Suprapubic skin (tissue), 4 donors: ENCODE results near the gene PIANP.
"Not testable (repeated sequence)": the region's sequence is repeated elsewhere in the genome, so short reads cannot be mapped to it uniquely, and the experiment has no call there.

Experiments used
- POLR2A ChIP-seq, 2 donors: fragments of 450-650 bp; IDR thresholded peaks; one replicate each; pipeline ENCODE4 v1.6.1; 2017; ENCODE audit warnings: antibody characterized with exemption in 2 of 2, mild to moderate bottlenecking in 2 of 2, moderate library complexity in 2 of 2
- POLR2AphosphoS5 ChIP-seq, 3 donors: sonication (generic); formaldehyde crosslinking; IDR thresholded peaks; one replicate each; pipeline ENCODE4 v1.6.1; 2017; ENCODE audit warnings: antibody characterized with exemption in 3 of 3
- TF ChIP-seq, protein P1 (sequence below), 2 donors: fragments of 200-600 bp in 1 of 2; fragments of 450-650 bp in 1 of 2; sonication (generic) in 1 of 2; IDR thresholded peaks; one replicate each; pipeline ENCODE4 v1.5.1; 2016 to 2019; ENCODE audit warnings: antibody characterized with exemption in 2 of 2, mild to moderate bottlenecking in 1 of 2, moderate library complexity in 1 of 2

- not testable (repeated sequence) for TF ChIP-seq POLR2A, POLR2AphosphoS5 (IDR thresholded peaks at IDR 0.05)
- TF ChIP-seq, protein P1, sequence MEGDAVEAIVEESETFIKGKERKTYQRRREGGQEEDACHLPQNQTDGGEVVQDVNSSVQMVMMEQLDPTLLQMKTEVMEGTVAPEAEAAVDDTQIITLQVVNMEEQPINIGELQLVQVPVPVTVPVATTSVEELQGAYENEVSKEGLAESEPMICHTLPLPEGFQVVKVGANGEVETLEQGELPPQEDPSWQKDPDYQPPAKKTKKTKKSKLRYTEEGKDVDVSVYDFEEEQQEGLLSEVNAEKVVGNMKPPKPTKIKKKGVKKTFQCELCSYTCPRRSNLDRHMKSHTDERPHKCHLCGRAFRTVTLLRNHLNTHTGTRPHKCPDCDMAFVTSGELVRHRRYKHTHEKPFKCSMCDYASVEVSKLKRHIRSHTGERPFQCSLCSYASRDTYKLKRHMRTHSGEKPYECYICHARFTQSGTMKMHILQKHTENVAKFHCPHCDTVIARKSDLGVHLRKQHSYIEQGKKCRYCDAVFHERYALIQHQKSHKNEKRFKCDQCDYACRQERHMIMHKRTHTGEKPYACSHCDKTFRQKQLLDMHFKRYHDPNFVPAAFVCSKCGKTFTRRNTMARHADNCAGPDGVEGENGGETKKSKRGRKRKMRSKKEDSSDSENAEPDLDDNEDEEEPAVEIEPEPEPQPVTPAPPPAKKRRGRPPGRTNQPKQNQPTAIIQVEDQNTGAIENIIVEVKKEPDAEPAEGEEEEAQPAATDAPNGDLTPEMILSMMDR (IDR thresholded peaks at IDR 0.05) = not testable (repeated sequence)
Observed at GRCh38 chr12:6716031-6716873, 15.6 kb upstream of the PIANP start.
